ENCODE results near the gene HPN.
"Not testable (repeated sequence)": the region's sequence is repeated elsewhere in the genome, so short reads cannot be mapped to it uniquely, and the experiment has no call there.

DNA sequence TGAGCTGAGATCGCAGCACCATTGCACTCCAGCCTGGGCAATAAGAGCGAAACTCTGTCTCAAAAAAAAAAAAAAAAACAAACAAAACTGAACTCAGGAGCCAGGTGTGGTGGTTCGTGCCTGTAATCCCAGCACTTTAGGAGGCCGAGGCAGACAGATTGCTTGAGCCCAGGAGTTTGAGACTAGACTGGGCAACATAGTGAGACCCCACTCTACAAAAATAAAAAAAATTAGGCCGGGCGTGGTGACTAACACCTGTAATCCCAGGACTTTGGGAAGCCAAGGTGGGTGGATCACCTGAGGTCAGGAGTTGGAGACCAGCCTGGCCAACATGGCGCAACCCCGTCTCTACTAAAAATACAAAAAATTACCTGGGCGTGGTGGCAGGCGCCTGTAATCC, 60.4 kb downstream of the HPN start:
- TF ChIP-seq CTCF (IDR thresholded peaks at IDR 0.05; ENCODE audit: low read length); EZH2 (optimal IDR thresholded peaks at IDR 0.05; ENCODE audit: low read depth, low read length); EZH2phosphoT487 (IDR thresholded peaks at IDR 0.05; ENCODE audit: low read length): not testable (repeated sequence)

All from MM.1S (cell line).